NCI-H2107 treated with DMSO at 0.1 percent for 48 hours (cell line): Measurements from ENCODE around the gene MBD6.
A peak's percentile ranks its signal among the peaks of the same experiment; 100 is the strongest.
"Not testable (repeated sequence)": the region's sequence is repeated elsewhere in the genome, so short reads cannot be mapped to it uniquely, and the experiment has no call there.

Experiments
- DNase-seq: peaks from one replicate; lab custom pipeline; 2025; ENCODE audit not compliant: unreplicated experiment; lab: John Stamatoyannopoulos, UW

The MBD6 gene

DNA sequence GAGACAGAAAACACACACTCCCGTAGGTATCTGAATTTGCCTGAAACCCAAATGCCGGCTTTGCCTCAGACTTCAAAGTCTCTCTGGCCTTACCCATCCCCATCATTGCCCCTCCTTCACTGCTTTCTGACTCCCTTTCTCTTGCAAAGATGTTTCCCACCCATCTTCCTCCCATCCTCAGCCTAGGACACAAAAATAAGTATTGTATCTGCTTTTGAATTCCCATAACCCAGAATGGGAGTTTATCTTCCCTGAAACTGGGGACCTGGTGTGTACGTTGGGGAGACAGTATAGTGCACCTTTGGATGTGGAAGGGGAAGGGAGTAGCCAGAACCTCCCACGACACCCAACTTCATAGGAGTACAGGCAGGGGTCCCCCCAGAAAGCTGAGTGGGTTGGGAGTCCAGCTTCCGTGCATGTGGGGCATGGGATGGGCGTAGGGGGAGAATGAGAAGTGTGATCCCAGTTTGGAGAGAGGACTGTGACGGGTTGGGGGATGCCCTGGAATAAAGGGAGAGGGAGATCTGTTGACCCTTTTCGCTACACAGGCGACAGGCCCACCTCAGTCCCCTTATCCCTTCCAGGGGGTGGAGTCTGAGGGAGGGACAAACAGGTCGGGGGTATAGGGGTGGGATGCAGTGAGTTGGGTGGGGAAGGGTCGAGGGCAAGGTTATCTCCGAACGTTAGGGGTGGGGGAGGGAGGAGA, 26.7 kb downstream of the MBD6 start:
- no peak for DNase-seq

GRCh38 chr12:57549909-57550640, 27.5 kb downstream of the MBD6 start, which contains the start of gene KIF5A:
Gene KIF5A (plus strand): TSS chr12:57550044. CDS start chr12:57550272, 228 bp downstream.
- no peak for DNase-seq

GRCh38 chr12:57550641-57551549, 28.3 kb downstream of the MBD6 start:
- DNase-seq: no peak

GRCh38 chr12:57551637-57552305, 29.1 kb downstream of the MBD6 start:
- DNase-seq: no peak

- DNase-seq: no peak
Measured at GRCh38 chr12:57552306-57552651, 29.7 kb downstream of the MBD6 start.

DNA sequence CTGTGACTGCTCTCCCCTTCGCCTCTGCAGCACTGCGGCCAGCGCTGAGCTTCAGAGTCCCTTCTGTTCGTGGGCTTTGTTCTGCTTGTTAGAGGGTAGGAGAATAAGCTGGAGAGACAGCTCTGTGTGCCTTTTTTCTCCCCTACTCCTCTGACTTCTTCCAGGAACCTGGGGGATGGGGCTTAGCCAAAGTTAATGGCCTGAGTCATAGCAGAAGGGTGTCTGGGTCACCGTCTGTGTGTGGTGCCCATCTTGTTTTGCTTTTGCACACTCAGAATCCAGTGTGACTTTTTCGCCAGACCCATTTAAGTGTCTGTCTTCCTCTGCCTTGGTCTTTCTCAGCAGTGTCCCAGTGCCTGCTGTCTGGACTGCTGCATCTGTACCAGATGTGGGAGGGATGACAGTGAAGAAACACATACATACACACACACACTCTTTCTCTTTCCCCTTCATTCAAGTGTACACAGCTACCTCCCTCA, 30.2 kb downstream of the MBD6 start:
- DNase-seq: no peak

GRCh38 chr12:57553343-57554202, 30.9 kb downstream of the MBD6 start:
- DNase-seq: peak; percentile 76

GRCh38 chr12:57554453-57554852, 31.8 kb downstream of the MBD6 start:
- no peak for DNase-seq

DNA sequence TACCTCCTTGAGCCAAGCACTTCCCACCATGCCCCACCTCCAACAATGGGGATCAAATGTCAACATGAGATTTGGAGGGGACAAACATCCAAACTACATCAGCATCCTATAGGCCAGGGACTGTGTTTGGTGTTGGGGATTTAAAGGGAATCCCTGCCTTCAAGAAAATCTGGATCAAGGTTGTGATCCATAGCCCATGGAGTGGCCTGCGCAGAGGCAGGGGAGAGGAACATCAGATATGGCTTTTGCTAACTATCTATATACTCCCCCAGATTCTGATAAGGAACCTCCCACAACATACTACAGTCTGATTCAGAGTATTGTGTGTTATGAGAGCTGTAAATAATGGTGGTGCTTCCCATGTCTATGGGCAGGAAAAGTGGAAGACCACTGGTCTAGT, 32.3 kb downstream of the MBD6 start:
- peak; percentile 34 for DNase-seq

GRCh38 chr12:57558864-57559263, 36.2 kb downstream of the MBD6 start:
- no peak for DNase-seq

- no peak for DNase-seq
Measured at GRCh38 chr12:57560516-57560915, 37.9 kb downstream of the MBD6 start.

- DNase-seq: not testable (repeated sequence)
Measured at GRCh38 chr12:57561117-57561516, 38.5 kb downstream of the MBD6 start.

DNA sequence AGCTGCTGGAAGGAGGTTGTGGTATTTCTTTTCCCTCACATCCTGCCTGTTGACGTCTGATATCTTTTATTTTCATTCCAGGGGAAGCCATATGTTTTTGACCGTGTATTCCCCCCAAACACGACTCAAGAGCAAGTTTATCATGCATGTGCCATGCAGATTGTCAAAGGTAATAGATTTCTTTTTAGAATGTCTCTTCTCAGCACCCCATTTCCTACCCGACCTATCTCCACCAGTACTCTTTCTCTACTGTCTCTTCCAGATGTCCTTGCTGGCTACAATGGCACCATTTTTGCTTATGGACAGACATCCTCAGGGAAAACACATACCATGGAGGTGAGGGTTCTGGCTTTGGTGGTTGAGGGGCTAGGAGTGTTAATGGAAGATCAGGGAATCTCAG, 40.7 kb downstream of the MBD6 start:
- DNase-seq: no peak

DNA sequence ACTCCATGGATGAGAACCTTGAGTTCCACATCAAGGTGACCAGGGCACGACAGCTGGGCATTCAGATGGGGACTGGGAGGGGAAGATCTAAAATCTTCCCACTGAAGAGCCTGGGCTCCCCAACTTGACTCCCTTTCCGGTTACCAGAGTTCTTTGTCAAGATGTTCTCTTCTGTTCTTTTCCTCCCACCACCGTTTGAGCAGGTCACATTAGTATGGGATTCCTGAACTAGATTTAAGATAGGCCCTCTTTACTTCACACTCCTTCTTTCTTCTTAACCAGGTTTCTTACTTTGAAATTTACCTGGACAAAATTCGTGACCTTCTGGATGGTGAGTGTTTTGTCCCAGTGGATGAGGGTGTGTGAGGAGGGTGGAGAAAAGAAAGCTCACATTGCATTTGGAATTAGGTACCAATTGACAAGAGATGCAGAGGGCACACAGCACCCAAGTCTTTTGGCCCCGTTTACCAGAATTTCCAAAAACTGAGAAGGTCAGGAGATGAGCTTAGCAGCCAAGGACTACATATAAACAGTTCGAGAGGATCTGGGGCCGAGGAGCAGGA, 41.6 kb downstream of the MBD6 start:
- DNase-seq: no peak

- DNase-seq: no peak
Measured at GRCh38 chr12:57568838-57569237, 46.2 kb downstream of the MBD6 start.

- no peak for DNase-seq
Measured at GRCh38 chr12:57569858-57570257, 47.2 kb downstream of the MBD6 start.

DNA sequence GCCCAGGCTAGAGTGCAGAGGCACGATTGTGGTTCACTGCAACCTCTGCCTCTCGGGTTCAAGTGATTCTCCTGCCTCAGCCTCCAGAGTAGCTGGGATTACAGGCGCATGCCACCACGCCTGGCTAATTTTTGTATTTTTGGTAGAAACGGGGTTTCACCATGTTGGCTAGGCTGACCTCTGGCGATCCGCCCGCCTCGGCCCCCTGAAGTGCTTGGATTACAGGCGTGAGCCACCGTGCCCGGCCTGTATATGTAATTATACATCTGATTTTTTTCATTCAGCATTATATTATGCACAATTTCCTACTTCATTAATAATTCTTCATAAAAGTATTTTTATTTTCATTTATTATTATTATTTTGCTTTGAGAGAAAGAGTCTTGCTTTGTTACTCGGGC, 47.8 kb downstream of the MBD6 start:
- not testable (repeated sequence) for DNase-seq

DNA sequence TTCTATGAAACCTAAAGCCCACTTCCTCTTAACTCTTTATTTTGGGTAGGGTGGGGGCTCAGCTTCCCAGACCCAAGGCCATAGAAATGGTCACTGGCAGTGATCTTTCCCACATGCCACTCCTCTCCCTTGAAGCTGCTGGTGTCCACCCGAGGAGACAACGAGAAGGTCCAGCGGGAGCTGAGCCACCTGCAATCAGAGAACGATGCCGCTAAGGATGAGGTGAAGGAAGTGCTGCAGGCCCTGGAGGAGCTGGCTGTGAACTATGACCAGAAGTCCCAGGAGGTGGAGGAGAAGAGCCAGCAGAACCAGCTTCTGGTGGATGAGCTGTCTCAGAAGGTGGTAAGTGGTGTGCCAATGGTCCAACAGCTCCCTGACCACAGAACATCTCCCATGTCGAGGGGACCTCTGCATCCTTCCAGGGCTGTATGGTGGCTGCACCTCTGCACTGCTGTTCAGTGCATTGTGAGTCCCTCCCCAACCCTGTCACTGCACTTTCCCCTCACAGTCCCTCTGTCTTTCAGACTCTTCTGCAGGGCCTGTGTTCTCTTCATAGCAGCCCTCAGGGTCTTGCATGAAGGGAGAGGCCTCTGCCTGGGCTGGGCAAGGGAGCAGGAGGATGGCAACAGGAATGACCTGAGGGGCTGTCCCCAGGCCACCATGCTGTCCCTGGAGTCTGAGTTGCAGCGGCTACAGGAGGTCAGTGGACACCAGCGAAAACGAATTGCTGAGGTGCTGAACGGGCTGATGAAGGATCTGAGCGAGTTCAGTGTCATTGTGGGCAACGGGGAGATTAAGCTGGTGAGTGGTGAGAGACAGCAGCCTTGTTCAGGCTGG, 49.5 kb downstream of the MBD6 start:
- no peak for DNase-seq

DNA sequence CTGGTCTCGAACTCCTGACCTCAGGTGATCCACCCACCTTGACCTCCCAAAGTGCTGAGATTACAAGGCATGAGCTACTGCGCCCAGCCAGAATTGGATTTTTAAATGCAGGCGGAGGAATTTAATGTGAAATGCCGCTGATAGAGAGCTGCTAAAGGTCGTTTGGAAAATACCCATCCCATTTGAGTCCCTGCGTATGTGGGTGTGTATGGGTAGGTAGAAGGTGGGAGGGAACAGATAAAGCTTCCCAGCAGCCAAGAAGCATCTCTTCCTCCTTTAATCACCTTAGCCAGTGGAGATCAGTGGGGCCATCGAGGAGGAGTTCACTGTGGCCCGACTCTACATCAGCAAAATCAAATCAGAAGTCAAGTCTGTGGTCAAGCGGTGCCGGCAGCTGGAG, 52.2 kb downstream of the MBD6 start:
- DNase-seq: no peak
